CD14-positive monocyte (primary cell): ENCODE results near the gene HSPG2. TPM values are rescaled to one million over a fixed set of nuclear protein-coding genes. Genes with fewer than 3 reads are reported as not detected.

Experiments used
- DNase-seq, 3 donors: peaks; one replicate each; pipeline ENCODE4 v3.0.0-alpha.2; 2011 to 2022
- H2AFZ ChIP-seq: 2 replicates; pipeline ENCODE4 v1.6.0; 2012; ENCODE audit warnings: mild to moderate bottlenecking, low read depth, low read length, inconsistent platforms; ENCODE audit not compliant: insufficient read depth, poor library complexity, severe bottlenecking
- H3K27ac ChIP-seq, 2 donors: 1 replicate in 1 of 2; 2 replicates in 1 of 2; pipeline ENCODE4 v1.5.1; 2012 to 2013; ENCODE audit warnings: low read length in 2 of 2, control low read depth in 1 of 2, inconsistent platforms in 1 of 2, low read depth in 1 of 2, mild to moderate bottlenecking in 1 of 2
- H3K27me3 ChIP-seq, 2 donors: one replicate each; pipeline versions ENCODE4 v1.6.0 to v1.6.1; 2011 to 2013; ENCODE audit warnings: low read length in 2 of 2; ENCODE audit not compliant: control insufficient read depth in 2 of 2, insufficient read depth in 2 of 2
- H3K36me3 ChIP-seq, 2 donors: replicated peaks in 1 of 2; 1 replicate in 1 of 2; 2 replicates in 1 of 2; pipeline versions ENCODE4 v1.5.1 to v1.6.1; 2012 to 2013; ENCODE audit warnings: low read length in 2 of 2, control low read depth in 1 of 2, inconsistent platforms in 1 of 2, mild to moderate bottlenecking in 1 of 2; ENCODE audit not compliant: insufficient read depth in 2 of 2, control insufficient read depth in 1 of 2
- H3K4me1 ChIP-seq, 2 donors: 1 replicate in 1 of 2; 2 replicates in 1 of 2; pipeline versions ENCODE4 v1.5.1 to v1.6.1; 2012 to 2013; ENCODE audit warnings: low read length in 2 of 2, control low read depth in 1 of 2, inconsistent platforms in 1 of 2, mild to moderate bottlenecking in 1 of 2, moderate library complexity in 1 of 2; ENCODE audit not compliant: insufficient read depth in 2 of 2, control insufficient read depth in 1 of 2
- H3K4me2 ChIP-seq: replicated peaks from 2 replicates; pipeline ENCODE3; 2012; ENCODE audit warnings: low read length, moderate library complexity, mild to moderate bottlenecking; ENCODE audit not compliant: poor library complexity, severe bottlenecking; ENCODE audit errors: extremely low read depth
- H3K4me3 ChIP-seq, 3 experiments: fragments of 200-600 bp in 1 of 3; sonication (generic) in 1 of 3; replicated peaks in 1 of 3; 1 replicate in 2 of 3; 2 replicates in 1 of 3; pipeline ENCODE4 v1.5.1; 2011 to 2013; ENCODE audit warnings: low read length in 3 of 3, mild to moderate bottlenecking in 3 of 3, control low read depth in 2 of 3, low read depth in 2 of 3, inconsistent platforms in 1 of 3, moderate library complexity in 1 of 3
- H3K79me2 ChIP-seq: 2 replicates; pipeline ENCODE4 v1.6.0; 2012; ENCODE audit warnings: mild to moderate bottlenecking, control low read depth, inconsistent platforms, low read length, moderate library complexity; ENCODE audit not compliant: insufficient read depth
- H3K9ac ChIP-seq: 2 replicates; pipeline ENCODE4 v1.6.0; 2017; ENCODE audit warnings: low read length, mild to moderate bottlenecking; ENCODE audit not compliant: insufficient read depth, poor library complexity, severe bottlenecking
- H3K9me3 ChIP-seq, 2 donors: replicated peaks in 1 of 2; 1 replicate in 1 of 2; 2 replicates in 1 of 2; pipeline versions ENCODE4 v1.5.1 to v1.6.1; 2012 to 2013; ENCODE audit warnings: low read length in 2 of 2, control low read depth in 1 of 2; ENCODE audit not compliant: control insufficient read depth in 1 of 2, insufficient read depth in 1 of 2
- H4K20me1 ChIP-seq: 2 replicates; pipeline ENCODE4 v1.6.0; 2012; ENCODE audit warnings: mild to moderate bottlenecking, low read length, control low read depth, moderate library complexity; ENCODE audit not compliant: insufficient read depth
- H3K27ac Mint-ChIP-seq, 7 donors: one replicate each; pipeline ENCODE4 v1.8.0; 2020; ENCODE audit warnings: mild to moderate bottlenecking in 7 of 7, mixed read lengths in 7 of 7, moderate library complexity in 6 of 7, inconsistent platforms in 2 of 7
- H3K27me3 Mint-ChIP-seq, 3 donors: one replicate each; pipeline ENCODE4 v1.8.0; 2021 to 2022; ENCODE audit warnings: low read depth in 3 of 3, mild to moderate bottlenecking in 3 of 3, mixed read lengths in 3 of 3, moderate library complexity in 3 of 3, inconsistent platforms in 1 of 3
- H3K36me3 Mint-ChIP-seq, 2 donors: one replicate each; pipeline ENCODE4 v1.8.0; 2020; ENCODE audit warnings: mixed read lengths in 2 of 2, inconsistent platforms in 1 of 2, mild to moderate bottlenecking in 1 of 2
- H3K4me1 Mint-ChIP-seq: one replicate; pipeline ENCODE4 v1.8.0; 2020; ENCODE audit warnings: mild to moderate bottlenecking, mixed read lengths
- H3K4me3 Mint-ChIP-seq, 2 donors: one replicate each; pipeline ENCODE4 v1.8.0; 2020; ENCODE audit warnings: mild to moderate bottlenecking in 2 of 2, mixed read lengths in 2 of 2, moderate library complexity in 1 of 2
- H3K9me3 Mint-ChIP-seq, 7 donors: one replicate each; pipeline ENCODE4 v1.8.0; 2020 to 2022; ENCODE audit warnings: mixed read lengths in 7 of 7, mild to moderate bottlenecking in 6 of 7, moderate library complexity in 6 of 7, inconsistent platforms in 2 of 7
- WGBS: methylation state at CpG from one replicate; pipeline ENCODE4 v1.1.5; 2013; ENCODE audit warnings: missing lambda C conversion rate; ENCODE audit not compliant: insufficient coverage; 5-methylcytosine and 5-hydroxymethylcytosine counted together
- intact Hi-C, 2 donors: fragments of 100-400 bp; cut with micrococcal nuclease; formaldehyde crosslinking; loops; one replicate each; pipeline versions ENCODE4 v1.15.0 to v1.15.1; 2023
- polyA plus RNA-seq, 3 donors: library from polyadenylated mRNA; depleted of rRNA in 1 of 3; unstranded in 2 of 3; stranded (reverse) in 1 of 3; fragments of 300-500 nt in 2 of 3; fragments of >200 nt in 1 of 3; fragmentation: Illumina TruSeq in 2 of 3; gene quantifications; 1 replicate in 2 of 3; 2 replicates in 1 of 3; pipeline ENCODE4 v1.2.3, GENCODE V29; 2012 to 2021
- TF ChIP-seq, protein P1 (sequence below): fragments of 200-600 bp; IDR thresholded peaks from one replicate; pipeline ENCODE4 v1.8.0; 2022; ENCODE audit warnings: antibody characterized with exemption, mild to moderate bottlenecking

Gene HSPG2
- polyA plus RNA-seq, 3 donors = 0.44 TPM; not detected in 2

DNA sequence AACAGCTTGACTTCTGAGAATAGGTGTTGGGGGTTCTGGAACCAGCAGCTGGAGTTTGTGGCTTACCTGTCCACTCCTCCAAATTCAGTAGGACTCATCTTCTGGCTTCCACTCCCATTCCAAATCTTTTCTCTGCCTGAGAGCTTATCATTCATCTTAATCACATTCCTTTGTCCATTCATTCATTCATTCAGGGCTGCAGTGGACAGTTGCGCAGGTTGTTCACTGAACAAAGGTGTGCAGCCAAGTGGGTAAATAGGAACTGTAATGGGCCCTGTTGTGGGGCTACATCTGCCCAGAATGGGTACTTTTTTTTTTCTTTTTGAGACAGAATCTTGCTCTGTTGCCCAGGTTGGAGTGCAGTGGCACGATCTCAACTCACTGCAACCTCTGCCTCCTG, 3.4 kb upstream of the HSPG2 start:
- Histone ChIP-seq H3K4me3 (no peak overlapping the region), H3K79me2 (no peaks in the 10 kb centered on the region), H3K4me1 (peaks cover 23 to 36% of the 10 kb centered on the region in 2 donors), H3K27me3 (peaks cover 4 to 9% of the 10 kb centered on the region in 2 donors), H3K9me3 (no peaks in the 10 kb centered on the region), H3K36me3 (no peaks in the 10 kb centered on the region), H3K9ac (no peak overlapping the region), H3K27ac (no peak overlapping the region), H3K4me2 (no peak overlapping the region), H2AFZ (peak overlapping the region; percentile 19), H4K20me1 (no peaks in the 10 kb centered on the region)
- Mint-ChIP-seq H3K27ac (no peak overlapping the region), H3K36me3 (peaks cover 0 to 3% of the 10 kb centered on the region in 2 donors), H3K27me3 (peaks cover 12 to 18% (median 14%) of the 10 kb centered on the region in 3 donors), H3K4me3 (no peak overlapping the region), H3K4me1 (peaks cover 31% of the 10 kb centered on the region), H3K9me3 (peaks cover 0 to 2% (median 0%) of the 10 kb centered on the region in 7 donors)
- no peak for DNase-seq
- TF ChIP-seq, protein P1, sequence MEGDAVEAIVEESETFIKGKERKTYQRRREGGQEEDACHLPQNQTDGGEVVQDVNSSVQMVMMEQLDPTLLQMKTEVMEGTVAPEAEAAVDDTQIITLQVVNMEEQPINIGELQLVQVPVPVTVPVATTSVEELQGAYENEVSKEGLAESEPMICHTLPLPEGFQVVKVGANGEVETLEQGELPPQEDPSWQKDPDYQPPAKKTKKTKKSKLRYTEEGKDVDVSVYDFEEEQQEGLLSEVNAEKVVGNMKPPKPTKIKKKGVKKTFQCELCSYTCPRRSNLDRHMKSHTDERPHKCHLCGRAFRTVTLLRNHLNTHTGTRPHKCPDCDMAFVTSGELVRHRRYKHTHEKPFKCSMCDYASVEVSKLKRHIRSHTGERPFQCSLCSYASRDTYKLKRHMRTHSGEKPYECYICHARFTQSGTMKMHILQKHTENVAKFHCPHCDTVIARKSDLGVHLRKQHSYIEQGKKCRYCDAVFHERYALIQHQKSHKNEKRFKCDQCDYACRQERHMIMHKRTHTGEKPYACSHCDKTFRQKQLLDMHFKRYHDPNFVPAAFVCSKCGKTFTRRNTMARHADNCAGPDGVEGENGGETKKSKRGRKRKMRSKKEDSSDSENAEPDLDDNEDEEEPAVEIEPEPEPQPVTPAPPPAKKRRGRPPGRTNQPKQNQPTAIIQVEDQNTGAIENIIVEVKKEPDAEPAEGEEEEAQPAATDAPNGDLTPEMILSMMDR = no peak
- 100% methylated on average over 1 of the region's 2 CpGs for WGBS
- intact Hi-C loops = no loop called here

DNA sequence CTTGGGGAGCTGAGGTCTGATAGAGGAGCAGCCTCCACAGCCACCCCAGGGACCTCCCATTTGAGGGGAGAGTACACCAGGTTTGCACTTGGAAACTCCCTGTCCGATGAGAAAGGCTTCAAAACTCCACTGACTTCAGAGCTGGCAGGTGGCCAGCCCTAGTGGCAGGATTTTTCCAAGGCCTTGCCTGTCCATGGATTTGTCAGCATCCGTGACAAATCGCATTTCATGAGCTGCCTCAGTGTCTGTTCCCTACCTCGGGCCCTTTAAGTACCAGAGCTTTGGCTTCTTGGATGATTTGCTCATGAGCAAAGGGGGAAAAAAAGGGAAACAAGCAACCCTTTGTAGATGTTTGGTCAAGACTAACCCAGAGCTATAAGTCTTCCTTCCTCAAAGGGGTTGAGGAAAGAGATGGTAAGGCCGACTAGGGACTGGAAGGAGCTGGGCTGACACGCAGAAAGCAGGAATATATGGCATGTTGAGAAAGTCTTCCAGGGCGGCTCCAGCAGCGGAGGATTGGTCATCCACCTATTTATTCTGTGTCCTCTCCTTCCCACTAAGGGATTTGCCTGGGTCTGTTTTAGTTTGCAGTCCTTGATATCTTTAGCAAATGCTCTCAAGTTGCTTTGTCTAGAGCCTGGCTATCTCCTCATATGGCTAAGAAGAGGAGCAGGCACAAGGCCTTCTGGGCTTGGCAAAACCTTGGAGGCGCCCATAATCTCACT, 2.7 kb upstream of the HSPG2 start:
- Histone ChIP-seq H3K36me3 (no peaks in the 10 kb centered on the region), H3K27me3 (peaks cover 4 to 9% of the 10 kb centered on the region in 2 donors), H4K20me1 (no peaks in the 10 kb centered on the region), H3K27ac (no peak overlapping the region), H3K9me3 (no peaks in the 10 kb centered on the region), H3K4me2 (peak overlapping the region; percentile 23), H3K4me3 (peak overlapping the region in 1 of 3 experiments; percentile 6), H3K9ac (no peak overlapping the region), H2AFZ (peak overlapping the region; percentile 19), H3K79me2 (no peaks in the 10 kb centered on the region), H3K4me1 (peaks cover 23 to 36% of the 10 kb centered on the region in 2 donors)
- TF ChIP-seq, protein P1 = no peak
- peak; percentile 47 to 74 (median 57) for DNase-seq
- Mint-ChIP-seq H3K27me3 (peaks cover 13 to 24% (median 16%) of the 10 kb centered on the region in 3 donors), H3K9me3 (peaks cover 0 to 2% (median 0%) of the 10 kb centered on the region in 7 donors), H3K27ac (peak overlapping the region in 2 of 7 donors; percentile 28 to 30), H3K4me3 (peak overlapping the region; percentile 43 to 50), H3K4me1 (peaks cover 31% of the 10 kb centered on the region), H3K36me3 (peaks cover 0 to 3% of the 10 kb centered on the region in 2 donors)
- intact Hi-C loops = loop anchor here (5.0 to 10.0 kb wide), 2 partner anchors 123 to 125 kb away; partner anchors contain the start of gene LDLRAD2 (in 1 of the 2)
- whole genome bisulfite sequencing = 61% methylated on average over 5 of the region's 9 CpGs
